ENCODE measurements around the gene PALD1. TPM values are rescaled to one million over a fixed set of nuclear protein-coding genes. Genes with fewer than 3 reads are reported as not detected.
"Not testable (repeated sequence)": the region's sequence is repeated elsewhere in the genome, so short reads cannot be mapped to it uniquely, and the experiment has no call there.

Gene PALD1
- total RNA-seq, 4 donors from 2014 or later = 6.2 to 12.1 (median 7.7) TPM

- Histone ChIP-seq H3K27ac (no peak overlapping the region), H3K4me1 (peaks cover 18% of the 10 kb centered on the region), H3K36me3 (no peaks in the 10 kb centered on the region), H3K27me3 (no peaks in the 10 kb centered on the region), H3K9me3 (no peaks in the 10 kb centered on the region), H3K4me3 (no peak overlapping the region)
- TF ChIP-seq POLR2AphosphoS5 (IDR thresholded peaks at IDR 0.05) = no peak
- DNase-seq (ENCODE audit: low spot score in 2 of 2) = peak in 1 of 2 donors; percentile 4
- WGBS = 83% methylated on average over 3 of the region's 3 CpGs
These were observed 100.9 kb downstream of the PALD1 start for GRCh38 chr10:70579234-70580002.

GRCh38 chr10:70581176-70581575 is 102.6 kb downstream of the PALD1 start:
- 97% methylated on average over 5 of the region's 5 CpGs for WGBS
- not testable (repeated sequence) for H3K27ac ChIP-seq, H3K27me3 ChIP-seq, H3K9me3 ChIP-seq, H3K36me3 ChIP-seq, H3K4me3 ChIP-seq, H3K4me1 ChIP-seq
- DNase-seq (ENCODE audit: low spot score in 2 of 2) = peak in 1 of 2 donors; percentile 15

GRCh38 chr10:70582793-70583668 is 104.5 kb downstream of the PALD1 start:
- Histone ChIP-seq H3K4me3 (no peak overlapping the region), H3K9me3 (no peaks in the 10 kb centered on the region), H3K36me3 (no peaks in the 10 kb centered on the region), H3K27ac (no peak overlapping the region), H3K4me1 (no peaks in the 10 kb centered on the region), H3K27me3 (no peaks in the 10 kb centered on the region)
- TF ChIP-seq EP300 (IDR thresholded peaks at IDR 0.05) (no peak), POLR2A (IDR thresholded peaks at IDR 0.05) (no peak), CTCF (IDR thresholded peaks at IDR 0.05) (no peak), POLR2AphosphoS5 (IDR thresholded peaks at IDR 0.05) (no peak)
- WGBS = 86% methylated on average over 19 of the region's 19 CpGs
- peak in 1 of 2 donors; percentile 45 for DNase-seq (ENCODE audit: low spot score in 2 of 2)

GRCh38 chr10:70583669-70584037 is 105.1 kb downstream of the PALD1 start:
- 84% methylated on average over 2 of the region's 2 CpGs for WGBS
- DNase-seq (ENCODE audit: low spot score in 2 of 2) = peak in 1 of 2 donors; percentile 39
- no peak for TF ChIP-seq CTCF (IDR thresholded peaks at IDR 0.05)
- no peak for TF ChIP-seq POLR2AphosphoS5 (IDR thresholded peaks at IDR 0.05)
- no peak for TF ChIP-seq EP300 (IDR thresholded peaks at IDR 0.05)
- no peak for TF ChIP-seq POLR2A (IDR thresholded peaks at IDR 0.05)
- Histone ChIP-seq H3K4me3 (no peak overlapping the region), H3K27me3 (peaks cover 2% of the 10 kb centered on the region), H3K9me3 (no peaks in the 10 kb centered on the region), H3K4me1 (no peaks in the 10 kb centered on the region), H3K36me3 (no peaks in the 10 kb centered on the region), H3K27ac (no peak overlapping the region)

- H3K4me3 ChIP-seq = no peak overlapping the region
- H3K4me1 ChIP-seq = no peaks in the 10 kb centered on the region
- WGBS = 90% methylated on average over 11 of the region's 11 CpGs
- no peak overlapping the region for H3K27ac ChIP-seq
- H3K36me3 ChIP-seq = no peaks in the 10 kb centered on the region
- H3K27me3 ChIP-seq = peaks cover 2% of the 10 kb centered on the region
- TF ChIP-seq POLR2AphosphoS5 (IDR thresholded peaks at IDR 0.05) = no peak
- TF ChIP-seq CTCF (IDR thresholded peaks at IDR 0.05) = no peak
- no peak for TF ChIP-seq POLR2A (IDR thresholded peaks at IDR 0.05)
- TF ChIP-seq EP300 (IDR thresholded peaks at IDR 0.05) = no peak
- H3K9me3 ChIP-seq = no peaks in the 10 kb centered on the region
- peak; percentile 13 to 38 for DNase-seq (ENCODE audit: low spot score in 2 of 2)
These were observed 105.8 kb downstream of the PALD1 start for GRCh38 chr10:70584366-70584765.

GRCh38 chr10:70584909-70585544 is 106.5 kb downstream of the PALD1 start:
- TF ChIP-seq CTCF (IDR thresholded peaks at IDR 0.05) = no peak
- TF ChIP-seq EP300 (IDR thresholded peaks at IDR 0.05) = no peak
- no peak for TF ChIP-seq POLR2A (IDR thresholded peaks at IDR 0.05)
- TF ChIP-seq POLR2AphosphoS5 (IDR thresholded peaks at IDR 0.05) = no peak
- no peaks in the 10 kb centered on the region for H3K36me3 ChIP-seq
- no peaks in the 10 kb centered on the region for H3K4me1 ChIP-seq
- H3K4me3 ChIP-seq = no peak overlapping the region
- 27% methylated on average over 7 of the region's 7 CpGs for WGBS
- H3K27me3 ChIP-seq = peaks cover 2% of the 10 kb centered on the region
- peak; percentile 23 to 37 for DNase-seq (ENCODE audit: low spot score in 2 of 2)
- H3K9me3 ChIP-seq = no peaks in the 10 kb centered on the region
- H3K27ac ChIP-seq = no peak overlapping the region

All from suprapubic skin (tissue), 4 donors.